H1 (cell line): ENCODE results near the gene PAFAH1B1. TPM values are rescaled to one million over a fixed set of nuclear protein-coding genes. Genes with fewer than 3 reads are reported as not detected.

ENCODE experiments used
- EZH2 ChIP-seq: fragments of 200-600 bp; sonication (generic); IDR thresholded peaks from 2 replicates; pipeline ENCODE4 v1.7.1; 2012; ENCODE audit warnings: low read depth, mild to moderate bottlenecking, moderate library complexity, low read length, inconsistent platforms; ENCODE audit not compliant: severe bottlenecking
- GABPA ChIP-seq: IDR thresholded peaks from 2 replicates; pipeline ENCODE4 v1.6.1; 2011; ENCODE audit warnings: mild to moderate bottlenecking, low read length, moderate library complexity, borderline replicate concordance; ENCODE audit not compliant: insufficient read depth
- HDAC2 ChIP-seq, 2 experiments: fragments of 300-600 bp in 1 of 2; sonication (generic) in 1 of 2; IDR thresholded peaks; 2 replicates each; pipeline ENCODE4 v1.6.1; 2011 to 2012; ENCODE audit warnings: low read depth in 2 of 2, low read length in 2 of 2, mild to moderate bottlenecking in 2 of 2, moderate library complexity in 2 of 2, borderline replicate concordance in 1 of 2, inconsistent platforms in 1 of 2
- MAFK ChIP-seq: IDR thresholded peaks from 2 replicates; pipeline ENCODE4 v1.6.1; 2012; ENCODE audit warnings: low read depth, mild to moderate bottlenecking, improper control_type of control experiment, low read length
- SIRT6 ChIP-seq: IDR thresholded peaks from one replicate; pipeline ENCODE4 v1.7.1; 2012; ENCODE audit warnings: low read length, inconsistent platforms
- SRF ChIP-seq: IDR thresholded peaks from 2 replicates; pipeline ENCODE4 v1.6.1; 2011; ENCODE audit warnings: mild to moderate bottlenecking, low read depth, low read length, moderate library complexity
- polyA plus RNA-seq, 7 experiments: library from polyadenylated mRNA; depleted of rRNA in 3 of 7; stranded (reverse) in 5 of 7; unstranded in 2 of 7; fragments of >200 nt in 5 of 7; fragments of 200-250 nt in 2 of 7; gene quantifications; 1 replicate in 5 of 7; 2 replicates in 1 of 7; 4 replicates in 1 of 7; pipeline versions ENCODE4 v1.2.1 to v1.2.3, GENCODE V29; 2011 to 2013; ENCODE audit warnings: missing spikeins in 2 of 7, mixed read lengths in 2 of 7
- total RNA-seq: library from RNA; stranded (reverse); fragmentation: NEBNext Ultra II Directional; extraction: Animal tissue kit (Norgen Biotek cat#: 25700); gene quantifications from 2 replicates; pipeline ENCODE4 v1.2.1, GENCODE V29; 2021

PAFAH1B1 gene
- total and polyA plus RNA-seq, 2 of the 8 experiments (the other 6 are each of a cell fraction or from before 2014, with no cell fraction given), result 42.0 to 152 TPM

- TF ChIP-seq SRF (no peak), HDAC2 (IDR thresholded peaks at IDR 0.05; ENCODE audit: borderline replicate concordance in 1 of 2, low read depth in 2 of 2, low read length in 2 of 2) (no peak), MAFK (no peak), SIRT6 (no peak), GABPA (no peak), EZH2 (no peak)
Observed at GRCh38 chr17:2560658-2561057, 32.8 kb upstream of the PAFAH1B1 start (continued).
